AG04449 (cell line): ENCODE measurements around the gene FAM210B.

Experiments used
- CTCF ChIA-PET: fragments of 350-600 bp; formaldehyde crosslinking; extraction: SDS; loops from one replicate; lab custom pipeline; 2021; ENCODE audit warnings: antibody characterized with exemption; lab: Yijun Ruan, JAX
- POLR2A ChIA-PET: fragments of 400-600, 350-600 bp; formaldehyde crosslinking; extraction: SDS; loops from one replicate; lab custom pipeline; 2020; ENCODE audit warnings: antibody characterized with exemption, inconsistent platforms; lab: Yijun Ruan, JAX
- DNase-seq: peaks from one replicate; pipeline ENCODE4 v3.0.0-alpha.2; 2010; ENCODE audit warnings: low read depth, low spot score
- H3K4me3 ChIP-seq: 2 replicates; pipeline ENCODE4 v1.5.1; 2011; ENCODE audit warnings: low read depth, mild to moderate bottlenecking, control low read depth, low read length
- TF ChIP-seq, protein P1 (sequence below): IDR thresholded peaks from one replicate; pipeline ENCODE4 v1.5.1; 2011; ENCODE audit warnings: mild to moderate bottlenecking, moderate library complexity, low read length, control low read depth, inconsistent platforms; ENCODE audit not compliant: insufficient read depth; ENCODE audit errors: missing control alignments

FAM210B gene

DNA sequence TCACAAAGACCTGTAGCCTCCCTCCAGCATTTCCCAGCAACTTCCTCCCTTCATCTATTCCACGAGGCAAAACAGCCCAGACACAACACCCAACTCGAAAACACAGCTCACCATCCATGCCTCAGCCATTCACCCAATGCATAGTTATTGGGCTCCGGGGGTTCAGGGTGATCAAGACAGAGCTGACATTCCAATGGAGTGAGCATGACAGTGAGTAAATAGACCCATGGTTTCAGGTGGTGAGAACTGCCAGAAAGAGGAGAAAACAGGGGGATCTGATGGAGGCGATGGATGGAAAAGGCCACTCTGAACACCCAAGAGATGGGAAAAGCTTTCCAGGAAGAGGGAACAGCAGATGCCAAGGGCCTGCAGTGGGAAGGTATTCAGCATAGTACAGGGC lies 59.1 kb downstream of the FAM210B start:
- POLR2A ChIA-PET = interaction anchor here (2.4 to 2.5 kb wide), 2 partner anchors 11 to 22 kb away, joined by 8 to 11 read pairs; no protein-coding TSS in a partner anchor

More for the DNA sequence above, 59.1 kb downstream of the FAM210B start:
- TF ChIP-seq, protein P1, sequence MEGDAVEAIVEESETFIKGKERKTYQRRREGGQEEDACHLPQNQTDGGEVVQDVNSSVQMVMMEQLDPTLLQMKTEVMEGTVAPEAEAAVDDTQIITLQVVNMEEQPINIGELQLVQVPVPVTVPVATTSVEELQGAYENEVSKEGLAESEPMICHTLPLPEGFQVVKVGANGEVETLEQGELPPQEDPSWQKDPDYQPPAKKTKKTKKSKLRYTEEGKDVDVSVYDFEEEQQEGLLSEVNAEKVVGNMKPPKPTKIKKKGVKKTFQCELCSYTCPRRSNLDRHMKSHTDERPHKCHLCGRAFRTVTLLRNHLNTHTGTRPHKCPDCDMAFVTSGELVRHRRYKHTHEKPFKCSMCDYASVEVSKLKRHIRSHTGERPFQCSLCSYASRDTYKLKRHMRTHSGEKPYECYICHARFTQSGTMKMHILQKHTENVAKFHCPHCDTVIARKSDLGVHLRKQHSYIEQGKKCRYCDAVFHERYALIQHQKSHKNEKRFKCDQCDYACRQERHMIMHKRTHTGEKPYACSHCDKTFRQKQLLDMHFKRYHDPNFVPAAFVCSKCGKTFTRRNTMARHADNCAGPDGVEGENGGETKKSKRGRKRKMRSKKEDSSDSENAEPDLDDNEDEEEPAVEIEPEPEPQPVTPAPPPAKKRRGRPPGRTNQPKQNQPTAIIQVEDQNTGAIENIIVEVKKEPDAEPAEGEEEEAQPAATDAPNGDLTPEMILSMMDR = no peak
- DNase-seq = no peak
- H3K4me3 ChIP-seq = no peak overlapping the region
- CTCF ChIA-PET = interaction anchor here (0.9 to 1.4 kb wide), 3 partner anchors 18 to 24 kb away, joined by 3 to 5 read pairs (median 3); no protein-coding TSS in a partner anchor
